ENCODE data around the gene GNAZ.

GRCh38 chr22:23077627-23078461 is 7.5 kb downstream of the GNAZ start:
- no peak for TF ChIP-seq ZNF274 (IDR thresholded peaks at IDR 0.05; ENCODE audit: low read depth, low read length)
- TF ChIP-seq CTCF (IDR thresholded peaks at IDR 0.05 in 2 of 3, conservative IDR thresholded peaks at IDR 0.05 in 1 of 3; ENCODE audit: borderline replicate concordance in 1 of 3, insufficient read depth in 1 of 3, low read depth in 2 of 3, low read length in 2 of 3): peak in 1 of 3 experiments; percentile 25; a peak in 3 of 6 replicates
- TF ChIP-seq REST (IDR thresholded peaks at IDR 0.05; ENCODE audit: low read depth): no peak
- no peak for TF ChIP-seq EZH2 (IDR thresholded peaks at IDR 0.05)
- no peak for TF ChIP-seq ZBTB33 (IDR thresholded peaks at IDR 0.05; ENCODE audit: extremely low read depth, insufficient replicate concordance, low read length)

Measured in HCT116 (cell line).